ENCODE data around the gene EXOSC7. TPM values are rescaled to one million over a fixed set of nuclear protein-coding genes. Genes with fewer than 3 reads are reported as not detected.
A peak's percentile ranks its signal among the peaks of the same experiment; 100 is the strongest.
"Not testable (repeated sequence)": the region's sequence is repeated elsewhere in the genome, so short reads cannot be mapped to it uniquely, and the experiment has no call there.

The EXOSC7 gene
- polyA plus RNA-seq, 3 donors: 47.3 to 54.9 (median 48.8) TPM

DNA sequence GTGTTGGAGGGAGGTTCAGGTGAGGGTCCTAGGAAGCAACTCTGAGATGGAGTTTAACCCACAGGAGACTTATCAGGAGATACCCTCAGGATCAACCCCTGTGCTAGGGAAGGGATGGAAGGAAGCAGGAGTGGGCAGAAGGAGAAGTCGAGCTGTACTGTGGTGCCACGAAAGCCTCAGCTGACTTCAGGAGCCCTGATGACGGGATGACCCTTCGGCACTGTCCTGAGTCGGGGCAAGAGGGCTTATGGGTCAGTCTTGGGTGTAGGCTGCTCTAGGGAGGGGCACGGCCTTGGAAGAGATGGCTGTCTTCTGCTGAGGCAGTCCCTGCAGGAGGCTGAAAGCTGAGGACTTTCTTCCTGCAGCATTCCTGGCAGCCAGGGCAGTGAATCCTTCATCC is 57.7 kb downstream of the EXOSC7 start:
- no peak for DNase-seq (ENCODE audit: extremely low read depth in 1 of 11, low read depth in 9 of 11, low spot score in 4 of 11)

DNA sequence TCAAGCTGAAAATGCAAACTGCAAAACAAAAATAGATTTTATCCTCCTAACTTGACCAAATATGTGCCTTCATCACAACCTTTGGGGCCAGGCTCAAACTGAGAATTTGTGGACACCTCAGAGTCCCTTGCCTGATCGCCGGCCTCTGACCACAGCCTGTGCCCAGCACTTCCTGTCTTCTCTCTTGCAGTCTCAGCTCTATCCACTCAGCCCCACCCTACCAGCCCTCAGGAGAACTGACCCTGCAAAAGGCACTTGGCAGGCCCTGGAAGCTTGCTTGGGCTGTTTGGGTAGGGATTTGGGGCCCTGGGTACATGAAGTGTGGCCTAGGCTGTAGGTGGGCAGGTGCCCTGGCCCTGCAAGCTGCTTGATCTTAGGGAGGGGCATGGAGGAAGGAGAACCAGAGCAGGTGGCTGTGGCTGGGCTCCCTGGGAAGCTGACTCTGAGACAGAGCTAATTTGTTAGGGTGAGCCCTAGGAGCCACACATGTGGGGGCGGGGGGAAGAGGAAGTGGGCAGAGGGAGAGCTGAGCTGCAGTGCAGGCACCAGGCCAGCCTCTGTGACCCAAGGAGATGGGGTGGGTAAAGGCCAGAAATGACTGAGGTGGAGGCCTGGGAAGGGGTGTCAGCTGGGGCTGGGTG is 58.7 kb downstream of the EXOSC7 start:
- no peak for DNase-seq (ENCODE audit: extremely low read depth in 1 of 11, low read depth in 9 of 11, low spot score in 4 of 11)

DNA sequence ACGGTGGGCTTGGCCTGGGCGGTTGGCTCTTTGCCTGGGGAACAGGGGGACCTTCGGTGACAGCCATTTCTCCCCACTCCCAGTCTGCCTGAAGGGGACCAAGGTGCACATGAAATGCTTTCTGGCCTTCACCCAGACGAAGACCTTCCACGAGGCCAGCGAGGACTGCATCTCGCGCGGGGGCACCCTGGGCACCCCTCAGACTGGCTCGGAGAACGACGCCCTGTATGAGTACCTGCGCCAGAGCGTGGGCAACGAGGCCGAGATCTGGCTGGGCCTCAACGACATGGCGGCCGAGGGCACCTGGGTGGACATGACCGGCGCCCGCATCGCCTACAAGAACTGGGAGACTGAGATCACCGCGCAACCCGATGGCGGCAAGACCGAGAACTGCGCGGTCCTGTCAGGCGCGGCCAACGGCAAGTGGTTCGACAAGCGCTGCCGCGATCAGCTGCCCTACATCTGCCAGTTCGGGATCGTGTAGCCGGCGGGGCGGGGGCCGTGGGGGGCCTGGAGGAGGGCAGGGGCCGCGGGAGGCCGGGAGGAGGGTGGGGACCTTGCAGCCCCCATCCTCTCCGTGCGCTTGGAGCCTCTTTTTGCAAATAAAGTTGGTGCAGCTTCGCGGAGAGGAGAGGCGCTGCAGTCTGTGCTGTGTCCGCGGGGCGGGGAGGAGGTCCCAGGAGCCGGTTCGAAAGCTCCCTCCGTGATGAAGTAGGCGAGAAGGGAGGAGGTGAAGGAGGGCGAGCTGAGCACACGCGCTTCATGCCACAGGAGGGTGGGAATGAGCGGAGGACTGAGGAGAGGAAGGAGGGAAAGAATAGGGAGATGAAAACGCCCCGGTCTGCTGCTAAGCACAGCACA is 59.6 kb downstream of the EXOSC7 start:
- no peak for DNase-seq (ENCODE audit: extremely low read depth in 1 of 11, low read depth in 9 of 11, low spot score in 4 of 11)

DNA sequence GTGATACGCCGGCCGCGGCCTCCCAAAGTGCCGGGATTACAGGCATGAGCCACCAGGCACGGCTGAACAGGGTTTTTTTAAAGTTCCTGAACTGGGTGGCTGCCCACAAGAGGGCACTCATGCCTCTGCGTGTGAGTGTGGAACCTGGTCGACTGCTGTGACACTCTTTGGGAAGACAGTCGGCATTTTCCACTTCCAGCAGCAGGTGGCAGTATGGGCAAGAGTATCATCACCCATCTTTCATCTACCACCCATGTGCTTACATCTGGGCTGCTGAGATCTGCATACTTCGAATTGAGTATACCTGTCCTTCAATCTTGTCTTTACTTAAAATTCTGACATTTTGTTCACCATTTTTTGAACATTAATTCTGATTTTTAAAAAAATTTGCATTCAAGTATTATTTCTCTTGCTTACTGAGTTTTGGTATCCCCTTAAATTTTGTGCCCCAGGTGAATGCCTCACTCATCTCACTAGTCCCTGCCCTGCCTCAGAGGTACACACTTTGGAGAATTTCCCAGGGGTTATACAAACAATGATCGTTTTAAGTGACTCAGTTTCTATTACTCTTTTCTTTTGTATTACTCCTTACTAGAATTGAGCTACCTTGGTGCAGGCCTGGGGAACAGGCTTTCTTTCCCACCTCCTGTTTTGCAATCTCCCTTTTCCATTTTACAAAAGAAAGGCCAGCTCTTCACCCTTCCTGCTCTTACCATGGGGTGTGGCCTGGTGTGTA is 61.8 kb downstream of the EXOSC7 start:
- DNase-seq (ENCODE audit: extremely low read depth in 1 of 11, low read depth in 9 of 11, low spot score in 4 of 11): peak; percentile 77 to 93 (median 87)

DNA sequence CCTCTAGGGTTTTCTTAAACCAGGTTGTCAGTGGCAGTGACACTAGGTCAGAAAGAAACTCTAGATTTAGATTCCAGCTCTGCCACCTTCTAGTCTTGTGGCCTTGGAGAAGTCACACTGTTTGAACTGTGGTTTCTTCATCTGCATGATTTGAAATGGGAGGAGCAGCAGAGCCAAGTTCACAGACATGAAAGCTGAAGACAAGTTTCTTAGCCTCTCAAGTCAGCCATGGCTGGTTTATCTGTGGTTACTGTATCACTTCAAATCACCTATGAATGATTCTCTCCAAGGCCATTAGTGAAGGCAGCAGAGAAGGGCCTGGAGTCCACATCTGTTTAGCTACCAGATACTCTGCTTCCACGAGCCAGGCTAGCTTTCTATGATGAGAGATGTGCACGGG is 65.6 kb downstream of the EXOSC7 start:
- DNase-seq (ENCODE audit: extremely low read depth in 1 of 11, low read depth in 9 of 11, low spot score in 4 of 11): no peak

DNA sequence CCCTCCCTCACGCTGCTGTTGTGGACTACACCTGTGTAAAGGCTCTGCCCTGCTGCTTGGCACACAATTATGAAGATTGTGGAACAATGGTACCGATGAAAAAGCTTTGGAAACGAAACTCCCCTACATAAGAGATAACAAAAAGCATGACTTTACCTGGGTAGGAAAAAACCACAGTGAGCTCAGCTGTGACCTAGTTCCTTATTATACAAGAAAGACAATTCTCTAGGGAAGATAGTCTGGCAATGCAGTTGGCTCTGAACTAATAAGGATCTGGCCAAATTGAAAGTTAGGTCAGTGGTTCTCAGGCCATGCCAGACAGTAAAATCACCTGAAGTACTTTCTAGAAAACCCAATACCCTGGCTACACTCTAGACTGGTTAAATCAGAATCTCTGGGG is 66.1 kb downstream of the EXOSC7 start:
- DNase-seq (ENCODE audit: extremely low read depth in 1 of 11, low read depth in 9 of 11, low spot score in 4 of 11): no peak

DNA sequence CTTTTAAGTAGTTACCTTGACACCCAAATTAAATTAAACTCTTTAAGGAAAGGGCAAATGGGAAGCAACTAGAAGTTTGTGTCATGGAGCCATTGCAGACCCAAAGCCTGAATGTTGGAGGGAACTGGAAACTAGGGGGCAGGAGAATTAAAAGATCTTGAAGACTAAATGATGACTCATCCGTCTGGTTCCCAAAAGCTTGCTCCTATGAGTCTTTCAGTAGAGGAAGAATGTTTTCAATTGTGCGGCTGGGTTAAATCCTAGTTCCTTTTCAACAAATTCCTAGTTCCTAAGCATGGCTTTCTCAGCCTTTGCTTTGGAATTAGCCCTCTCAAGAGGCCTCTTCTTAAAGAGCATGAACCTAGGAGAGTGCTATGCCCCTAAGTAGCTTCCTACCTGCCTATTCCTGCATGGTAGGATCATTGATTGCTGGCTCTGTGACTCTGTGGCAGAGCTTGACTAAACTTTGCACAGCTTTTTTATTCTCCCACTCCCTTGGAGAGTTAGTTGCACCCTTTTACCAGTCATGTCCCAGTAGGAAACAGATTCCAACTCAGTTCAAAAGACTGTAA is 67.8 kb downstream of the EXOSC7 start:
- DNase-seq (ENCODE audit: extremely low read depth in 1 of 11, low read depth in 9 of 11, low spot score in 4 of 11): no peak

- DNase-seq (ENCODE audit: extremely low read depth in 1 of 11, low read depth in 9 of 11, low spot score in 4 of 11): no peak
These were observed 72.2 kb downstream of the EXOSC7 start for GRCh38 chr3:45048244-45048643.

DNA sequence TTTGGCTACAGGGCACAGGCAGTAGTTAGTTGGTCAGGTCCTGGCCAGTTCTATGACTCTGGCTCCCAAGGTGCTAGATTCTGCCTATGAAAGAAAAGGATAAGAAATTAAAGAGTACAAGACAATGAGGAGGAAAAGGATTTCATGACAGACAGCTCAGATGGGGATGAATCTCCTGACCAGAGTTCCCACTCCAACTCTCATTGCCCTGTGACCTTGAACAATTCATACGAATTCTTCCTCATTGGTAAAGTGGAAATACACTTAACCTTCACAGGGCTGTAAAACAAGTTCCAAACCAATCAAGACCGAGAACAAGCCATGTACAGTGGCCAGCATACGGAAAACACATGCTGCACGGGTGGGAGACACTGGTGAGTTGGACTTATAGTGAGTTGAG is 73.8 kb downstream of the EXOSC7 start:
- no peak for DNase-seq (ENCODE audit: extremely low read depth in 1 of 11, low read depth in 9 of 11, low spot score in 4 of 11)

- DNase-seq (ENCODE audit: extremely low read depth in 1 of 11, low read depth in 9 of 11, low spot score in 4 of 11): no peak
These were observed 75.6 kb downstream of the EXOSC7 start for GRCh38 chr3:45051685-45052084.

DNA sequence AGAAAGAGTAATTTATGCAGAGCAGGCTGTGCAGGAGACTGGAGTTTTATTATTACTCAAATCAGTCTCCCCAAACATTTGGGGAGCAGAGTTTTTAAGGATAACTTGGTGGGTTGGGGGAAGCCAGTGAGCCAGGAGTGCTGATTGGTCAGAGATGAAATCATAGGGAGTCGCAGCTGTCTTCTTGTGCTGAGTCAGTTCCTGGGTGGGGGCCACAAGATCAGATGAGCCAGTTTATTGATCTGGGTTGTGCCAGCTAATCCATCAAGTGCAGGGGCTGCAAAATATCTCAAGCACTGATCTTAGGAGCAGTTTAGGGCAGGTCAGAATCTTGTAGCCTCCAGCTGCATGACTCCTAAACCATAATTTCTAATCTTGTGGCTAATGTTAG is 77.8 kb downstream of the EXOSC7 start:
- not testable (repeated sequence) for DNase-seq (ENCODE audit: extremely low read depth in 1 of 11, low read depth in 9 of 11, low spot score in 4 of 11)

DNA sequence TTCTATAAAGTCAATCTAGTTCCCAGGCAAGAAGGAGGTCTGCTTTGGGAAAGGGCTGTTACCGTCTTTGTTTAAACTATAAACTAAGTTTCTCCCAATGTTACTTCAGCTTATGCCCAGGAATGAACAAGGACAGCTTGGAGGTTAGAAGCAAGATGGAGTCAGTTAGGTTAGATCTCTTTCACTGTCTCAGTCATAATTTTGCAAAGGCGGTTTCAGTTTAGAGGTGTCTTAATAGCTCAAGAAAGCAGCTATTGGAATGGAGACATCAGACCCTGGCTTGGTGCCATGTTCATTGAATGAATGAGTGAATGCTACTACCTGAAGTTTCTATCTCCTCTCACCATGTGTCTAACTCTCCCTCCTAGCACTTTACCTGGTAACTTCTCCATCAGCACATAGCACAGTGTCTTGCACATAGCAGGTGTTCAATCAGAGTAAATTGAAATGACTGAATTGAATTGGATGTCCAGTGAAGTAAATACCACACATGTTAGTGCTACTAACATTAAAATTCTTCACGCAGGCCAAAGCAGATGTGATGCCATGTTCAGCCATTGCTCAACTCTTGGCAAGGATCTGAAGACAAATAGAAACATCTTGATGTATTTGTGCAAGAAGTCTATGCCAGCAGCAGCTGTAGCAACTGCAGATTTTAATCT is 78.3 kb downstream of the EXOSC7 start:
- DNase-seq (ENCODE audit: extremely low read depth in 1 of 11, low read depth in 9 of 11, low spot score in 4 of 11): no peak

DNA sequence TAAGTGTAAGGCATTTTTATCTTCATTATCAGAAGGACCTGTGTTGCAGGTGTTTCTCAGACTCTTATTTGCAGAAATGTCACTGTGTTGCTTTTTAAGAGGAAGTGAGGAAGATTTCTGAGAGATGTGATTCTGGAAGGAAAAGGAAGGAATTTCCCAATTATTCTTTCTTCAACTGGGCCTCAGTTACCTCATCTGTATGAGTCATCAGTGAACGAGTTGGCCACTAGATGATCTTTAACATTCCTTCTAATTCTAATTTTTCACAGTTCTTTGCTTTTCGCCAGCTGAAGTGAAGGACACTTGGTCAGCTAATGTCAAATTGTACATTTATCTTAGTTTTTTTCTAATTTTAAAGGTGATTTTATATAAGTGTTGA is 79.0 kb downstream of the EXOSC7 start:
- DNase-seq (ENCODE audit: extremely low read depth in 1 of 11, low read depth in 9 of 11, low spot score in 4 of 11): no peak

- DNase-seq (ENCODE audit: extremely low read depth in 1 of 11, low read depth in 9 of 11, low spot score in 4 of 11): no peak
These were observed 79.5 kb downstream of the EXOSC7 start for GRCh38 chr3:45055411-45056143.

DNA sequence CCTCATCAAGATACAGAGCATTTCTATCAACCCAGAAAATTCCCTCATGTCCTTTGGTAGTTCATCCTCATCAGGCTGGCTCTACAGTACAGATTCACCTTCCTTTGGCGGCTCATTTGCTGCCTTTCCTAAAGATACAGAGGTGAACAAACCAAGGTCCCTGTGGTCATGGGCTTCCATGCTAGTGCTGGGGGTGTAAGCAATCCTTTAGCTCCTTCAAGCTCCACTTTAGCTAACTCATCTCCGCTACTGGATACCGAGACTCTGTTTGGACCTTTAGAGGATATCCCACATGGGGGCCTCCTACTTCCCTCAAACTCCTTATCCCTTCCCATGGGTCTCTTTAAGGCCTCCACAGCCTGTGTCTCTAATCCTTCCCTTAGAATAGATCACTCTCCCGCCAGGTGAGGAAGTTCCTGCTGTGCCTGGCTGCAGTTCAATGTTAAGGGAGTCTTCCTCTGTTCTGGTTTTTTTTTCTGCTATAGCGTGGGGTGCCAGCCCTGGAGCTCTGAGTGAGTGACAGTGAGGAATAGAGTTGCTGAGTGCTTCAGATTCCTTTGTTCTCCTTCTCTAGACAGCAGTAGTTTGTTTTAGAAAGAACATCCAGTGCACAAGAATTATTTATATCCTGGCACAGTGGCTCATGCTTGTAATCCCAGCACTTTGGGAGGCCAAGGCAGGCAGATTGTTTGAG is 80.7 kb downstream of the EXOSC7 start:
- DNase-seq (ENCODE audit: extremely low read depth in 1 of 11, low read depth in 9 of 11, low spot score in 4 of 11): no peak

- DNase-seq (ENCODE audit: extremely low read depth in 1 of 11, low read depth in 9 of 11, low spot score in 4 of 11): no peak
These were observed 81.5 kb downstream of the EXOSC7 start for GRCh38 chr3:45057557-45057956.

DNA sequence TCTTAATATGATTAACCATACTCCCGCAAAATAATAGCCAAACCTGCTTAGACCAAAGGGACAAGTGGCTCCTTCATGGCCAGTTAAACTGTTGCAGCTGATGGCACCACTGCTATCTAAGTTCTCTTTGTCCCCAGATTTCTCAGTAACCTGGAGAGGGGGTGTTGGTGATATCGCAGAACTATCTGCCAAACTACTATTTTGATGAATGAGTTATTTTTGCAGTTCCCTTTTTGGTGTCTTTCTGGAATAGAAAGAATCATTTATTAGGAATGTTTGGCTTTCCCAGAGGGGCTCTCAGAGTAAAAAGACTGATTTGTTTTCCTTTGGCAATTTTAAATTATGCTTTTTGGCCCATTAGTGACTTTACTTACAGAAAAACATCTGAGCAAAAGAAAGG is 83.1 kb downstream of the EXOSC7 start:
- no peak for DNase-seq (ENCODE audit: extremely low read depth in 1 of 11, low read depth in 9 of 11, low spot score in 4 of 11)
